A549 treated with CORT108297 at 1 μM for 4 hours (cell line): ENCODE results near the gene PRELID2. TPM values are rescaled to one million over a fixed set of nuclear protein-coding genes. Genes with fewer than 3 reads are reported as not detected.

Experiments
- total RNA-seq: library from RNA; stranded (reverse); fragments of 200-300 nt; extraction: Qiagen RNA extraction; gene quantifications from 5 replicates; pipeline ENCODE4 v1.2.3, GENCODE V29; 2022

Gene PRELID2
- 7.1 to 9.7 TPM (median 8.0 TPM) in 5 replicates for total RNA-seq

DNA sequence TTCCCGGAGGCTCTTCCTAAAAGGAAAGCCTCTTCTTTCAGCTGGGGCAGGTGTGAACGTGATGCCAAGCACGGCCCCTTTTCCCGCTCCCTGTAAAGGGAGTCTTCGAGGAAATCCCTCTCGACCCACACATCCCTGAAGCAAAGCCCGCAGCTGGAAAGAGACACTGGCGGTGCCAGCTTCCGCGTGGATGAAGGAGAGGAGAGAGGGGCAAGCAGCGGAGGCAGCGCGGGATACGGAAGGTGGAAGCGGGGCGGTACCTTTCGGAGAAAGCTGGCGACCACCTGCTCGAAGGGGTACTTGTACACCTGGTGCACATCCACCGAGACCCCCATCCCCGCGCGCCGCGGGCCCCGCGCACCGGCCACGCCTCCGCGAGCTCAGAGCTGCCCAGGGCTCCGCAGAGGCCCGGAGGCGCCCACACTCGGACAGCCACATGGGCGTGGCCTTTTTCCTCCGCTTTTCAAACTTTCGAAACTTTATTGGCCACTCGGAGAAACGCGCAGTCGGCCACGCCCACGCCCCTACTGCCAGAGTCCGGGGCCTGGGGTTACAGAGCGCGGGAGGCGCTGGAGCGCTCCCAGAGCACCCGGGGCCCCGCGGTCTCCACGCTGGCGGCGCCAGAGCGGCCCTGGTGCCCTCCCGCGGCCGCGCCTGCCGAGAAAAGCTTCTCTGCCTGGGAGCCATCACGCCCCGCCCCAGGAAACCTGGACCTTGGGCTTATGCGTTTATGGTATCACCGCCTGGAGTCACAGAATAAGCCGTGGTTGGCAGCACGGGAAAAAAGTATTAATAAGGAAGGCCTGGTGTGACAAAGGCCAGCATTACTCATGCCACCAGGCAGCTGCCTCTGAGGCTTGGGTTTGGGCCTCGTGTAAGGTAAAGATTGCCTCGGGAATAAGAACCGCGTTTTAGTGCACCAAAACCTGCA, at the start of gene PRELID2:
TSS of gene PRELID2 (minus strand) at position 426 of the 931 bp plus-strand sequence. CDS start at position 335, 91 bp downstream.

DNA sequence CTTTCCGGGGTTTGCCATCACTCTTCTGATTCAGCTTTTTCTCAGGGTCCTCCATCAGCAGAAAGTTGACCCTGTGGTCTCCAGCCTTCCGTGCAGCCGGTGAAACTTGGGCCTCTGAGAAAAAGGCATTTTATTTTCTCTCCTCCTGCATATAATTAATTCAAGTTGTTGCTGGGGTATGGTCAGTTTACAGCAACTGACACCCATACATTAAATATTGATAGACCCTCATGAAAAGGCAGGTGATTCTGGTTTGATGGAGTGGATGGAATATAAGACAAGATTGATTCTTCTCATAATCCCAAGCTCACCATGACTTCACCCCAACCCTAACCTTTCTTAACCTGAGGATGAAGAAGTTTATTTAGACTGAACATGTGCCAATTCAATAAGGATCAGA, 37.8 kb upstream of the PRELID2 start, which contains the start of gene GRXCR2:
TSS of gene GRXCR2 (minus strand) at position 101 of the 400 bp plus-strand sequence. CDS start at position 55, 46 bp downstream.

Other genes with a start within 250 kb of the PRELID2 start
- gene GRXCR2, start 37.7 kb upstream of the PRELID2 start, total RNA-seq = not detected in 5 replicates
- 2.6 to 3.5 TPM (median 3.4 TPM) in 5 replicates for gene SH3RF2, start 101.2 kb upstream of the PRELID2 start, total RNA-seq